Stimulated activated CD8-positive, alpha-beta memory T cell treated with anti-CD3 and anti-CD28 coated beads, Interleukin-4, amount 100 ng/mL, for 1 hour (primary cell): Measurements from ENCODE around the gene SULF2.
"Not testable (repeated sequence)": the region's sequence is repeated elsewhere in the genome, so short reads cannot be mapped to it uniquely, and the experiment has no call there.

ENCODE experiments used
- DNase-seq, 2 donors: peaks; one replicate each; pipeline ENCODE4 v3.0.0-alpha.2; 2020; ENCODE audit warnings: low read depth in 2 of 2, low spot score in 1 of 2

SULF2 gene

GRCh38 chr20:47805951-47806350 is 20.7 kb upstream of the SULF2 start:
- no peak for DNase-seq

GRCh38 chr20:47804972-47805371 is 19.7 kb upstream of the SULF2 start:
- not testable (repeated sequence) for DNase-seq

GRCh38 chr20:47804224-47804825 is 19.0 kb upstream of the SULF2 start:
- DNase-seq, result not testable (repeated sequence)

- DNase-seq, result no peak
Observed at GRCh38 chr20:47802975-47803374, 17.7 kb upstream of the SULF2 start.

- no peak for DNase-seq
Observed at GRCh38 chr20:47802226-47802920, 17.1 kb upstream of the SULF2 start.

GRCh38 chr20:47801759-47802158 is 16.5 kb upstream of the SULF2 start:
- no peak for DNase-seq

GRCh38 chr20:47801079-47801478 is 15.8 kb upstream of the SULF2 start:
- DNase-seq, result no peak

- no peak for DNase-seq
Observed at GRCh38 chr20:47800623-47801022, 15.3 kb upstream of the SULF2 start.

- no peak for DNase-seq
Observed at GRCh38 chr20:47799116-47799715, 13.9 kb upstream of the SULF2 start.

- no peak for DNase-seq
Observed at GRCh38 chr20:47796971-47797370, 11.7 kb upstream of the SULF2 start.

GRCh38 chr20:47795214-47795907 is 10.1 kb upstream of the SULF2 start:
- no peak for DNase-seq

- DNase-seq, result not testable (repeated sequence)
Observed at GRCh38 chr20:47794264-47794663, 9.0 kb upstream of the SULF2 start.

- DNase-seq, result no peak
Observed at GRCh38 chr20:47792021-47792618, 6.8 kb upstream of the SULF2 start.

GRCh38 chr20:47791084-47791599 is 5.9 kb upstream of the SULF2 start:
- no peak for DNase-seq

- DNase-seq, result no peak
Observed at GRCh38 chr20:47790580-47790965, 5.3 kb upstream of the SULF2 start.

GRCh38 chr20:47789764-47790579 is 4.7 kb upstream of the SULF2 start:
- DNase-seq, result no peak

- DNase-seq, result no peak
Observed at GRCh38 chr20:47789081-47789763, 3.9 kb upstream of the SULF2 start.

GRCh38 chr20:47788741-47789080 is 3.4 kb upstream of the SULF2 start:
- DNase-seq, result no peak

- DNase-seq, result no peak
Observed at GRCh38 chr20:47786765-47787107, 1.5 kb upstream of the SULF2 start.
